Activated CD8-positive, alpha-beta memory T cell treated with anti-CD3 and anti-CD28 coated beads, Interleukin-2, amount 50 U/mL, for 4 hours (primary cell): ENCODE measurements around the gene DPY19L1.
"Not testable (repeated sequence)": the region's sequence is repeated elsewhere in the genome, so short reads cannot be mapped to it uniquely, and the experiment has no call there.

Source experiments
- DNase-seq: peaks from one replicate; pipeline ENCODE4 v3.0.0-alpha.2; 2020

DPY19L1 gene

DNA sequence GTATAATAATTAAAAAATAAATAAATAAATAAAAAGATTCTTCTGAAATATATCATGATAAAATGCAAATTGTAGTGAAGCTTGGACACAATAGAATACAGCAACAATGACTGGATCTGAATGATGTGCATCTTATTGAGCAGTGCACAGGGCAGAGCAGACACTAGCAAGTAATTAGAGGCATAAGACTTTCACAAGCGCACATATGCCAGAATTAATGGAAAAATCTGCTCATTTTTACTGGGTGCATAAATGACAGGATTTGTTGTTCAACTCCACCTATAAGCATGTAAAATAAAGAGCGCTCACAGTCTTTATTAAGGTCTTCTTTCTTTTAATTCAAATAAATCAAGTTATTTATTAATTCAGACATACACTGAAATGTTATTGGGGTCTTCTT lies 125.0 kb downstream of the DPY19L1 start:
- DNase-seq: no peak

DNA sequence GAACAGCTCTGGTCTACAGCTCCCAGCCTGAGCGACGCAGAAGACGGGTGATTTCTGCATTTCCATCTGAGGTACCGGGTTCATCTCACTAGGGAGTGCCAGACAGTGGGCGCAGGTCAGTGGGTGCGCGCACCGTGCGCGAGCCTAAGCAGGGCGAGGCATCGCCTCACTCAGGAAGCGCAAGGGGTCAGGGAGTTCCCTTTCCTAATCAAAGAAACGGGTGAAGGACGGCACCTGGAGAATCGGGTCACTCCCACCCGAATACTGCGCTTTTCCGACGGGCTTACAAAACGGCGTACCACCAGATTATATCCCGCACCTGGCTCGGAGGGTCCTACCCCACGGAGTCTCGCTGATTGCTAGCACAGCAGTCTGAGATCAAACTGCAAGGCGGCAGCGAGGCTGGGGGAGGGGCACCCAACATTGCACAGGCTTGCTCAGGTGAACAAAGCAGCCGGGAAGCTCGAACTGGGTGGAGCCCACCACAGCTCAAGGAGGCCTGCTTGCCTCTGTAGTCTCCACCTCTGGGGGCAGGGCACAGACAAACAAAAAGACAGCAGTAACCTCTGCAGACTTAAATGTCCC lies 130.9 kb downstream of the DPY19L1 start:
- DNase-seq: peak; percentile 15

DNA sequence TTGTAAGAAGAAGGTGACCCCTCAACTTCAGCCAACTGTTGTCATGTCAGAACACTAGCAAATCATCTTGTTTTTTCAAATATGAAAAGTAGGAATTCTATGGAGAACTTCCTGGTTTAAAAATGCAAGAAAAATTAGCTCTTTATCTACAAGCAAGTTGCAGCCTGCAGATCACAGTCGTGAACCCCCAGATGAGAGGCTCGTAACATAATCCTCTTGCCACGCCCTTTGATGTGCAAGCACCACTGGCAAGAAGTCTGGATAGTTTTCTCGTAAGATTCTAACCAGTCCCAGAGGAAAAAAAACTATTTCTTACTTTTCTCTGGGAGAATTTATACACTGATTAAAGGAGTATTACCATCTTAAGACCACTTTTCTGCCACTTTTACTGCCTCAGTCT lies 132.3 kb downstream of the DPY19L1 start:
- DNase-seq: no peak

DNA sequence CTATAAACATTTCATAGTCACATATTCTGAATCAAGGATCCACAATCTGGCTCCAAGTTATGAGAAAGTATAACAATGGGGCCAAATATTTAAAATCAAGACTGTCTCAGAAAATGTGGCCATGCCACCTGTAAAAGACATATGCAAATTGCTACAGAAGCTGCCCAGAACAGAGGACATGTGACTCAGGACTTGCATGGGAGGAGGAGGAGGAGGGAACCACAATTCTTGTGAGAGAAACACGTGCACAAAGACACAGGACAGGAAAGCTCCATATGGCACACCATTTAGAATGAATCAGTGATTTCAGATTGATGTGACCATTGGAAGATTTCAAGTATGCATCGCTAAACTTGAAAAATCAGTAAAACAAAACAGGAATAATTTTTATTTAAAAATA lies 133.4 kb downstream of the DPY19L1 start:
- DNase-seq: not testable (repeated sequence)

DNA sequence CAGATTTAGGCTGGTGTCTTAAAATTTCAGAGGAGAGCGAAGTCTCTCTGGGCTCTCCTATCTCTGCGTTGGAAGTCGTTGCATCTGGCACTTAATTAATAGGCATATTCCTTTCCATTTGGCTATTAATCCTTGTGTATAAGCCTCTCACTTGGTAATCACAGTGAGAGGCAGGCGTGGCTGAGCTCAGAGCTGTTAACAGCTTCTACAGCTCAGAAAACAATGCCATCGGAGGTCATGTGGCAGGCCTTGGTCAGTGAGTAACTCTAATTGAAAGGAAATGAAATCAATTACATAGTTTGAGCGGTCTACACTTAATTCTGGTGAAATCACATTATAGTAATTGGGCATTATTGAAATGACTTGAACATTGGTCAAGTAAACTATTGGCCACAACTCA lies 135.1 kb downstream of the DPY19L1 start:
- DNase-seq: no peak

DNA sequence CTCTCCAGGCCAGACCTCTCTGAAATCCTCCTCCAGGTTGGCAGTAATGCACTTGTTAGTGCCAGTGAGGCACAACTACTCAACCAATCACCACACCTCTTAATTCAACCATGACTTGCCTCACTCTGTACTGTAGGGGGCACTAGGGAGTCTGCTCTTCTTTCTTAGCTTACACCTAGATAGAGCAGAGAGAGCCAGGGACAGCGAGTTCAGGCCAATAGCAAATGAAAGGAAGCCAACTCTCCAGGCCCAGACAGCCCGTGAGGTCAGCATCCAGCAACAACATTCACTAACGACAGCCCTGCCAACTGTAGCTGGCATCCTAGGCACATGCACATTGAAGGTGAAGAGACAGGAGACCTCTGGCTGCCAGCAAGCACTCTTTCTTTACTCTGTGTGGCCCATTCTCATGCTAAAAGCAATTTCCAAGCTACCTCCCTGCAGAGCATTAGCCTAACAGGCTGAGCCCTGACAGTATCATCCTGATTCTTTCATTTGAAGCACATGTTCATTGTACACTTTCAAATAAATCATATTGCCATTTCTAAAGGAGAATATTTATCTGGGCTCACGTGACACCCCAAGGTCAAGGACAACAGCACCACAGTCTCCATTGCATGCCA lies 136.3 kb downstream of the DPY19L1 start:
- DNase-seq: no peak

DNA sequence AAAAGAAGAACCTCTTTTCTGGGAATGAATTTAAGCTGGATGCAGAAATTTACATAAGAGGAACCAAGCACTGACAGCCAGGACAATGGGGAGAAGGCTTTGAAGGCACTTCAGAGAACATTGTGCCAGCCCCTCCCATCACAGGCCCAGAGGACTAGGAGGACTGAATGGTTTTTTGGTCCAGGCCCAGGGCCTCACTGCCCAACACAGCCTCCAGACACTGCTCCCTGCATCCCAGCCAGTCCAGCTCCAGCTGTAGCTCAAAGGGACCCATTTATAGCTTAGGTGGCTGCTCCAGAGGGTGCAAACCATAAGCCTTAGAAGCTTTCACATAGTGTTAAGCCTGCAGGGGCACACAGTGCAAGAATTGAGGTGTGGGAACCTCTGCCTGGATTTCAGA lies 142.1 kb downstream of the DPY19L1 start:
- DNase-seq: no peak

DNA sequence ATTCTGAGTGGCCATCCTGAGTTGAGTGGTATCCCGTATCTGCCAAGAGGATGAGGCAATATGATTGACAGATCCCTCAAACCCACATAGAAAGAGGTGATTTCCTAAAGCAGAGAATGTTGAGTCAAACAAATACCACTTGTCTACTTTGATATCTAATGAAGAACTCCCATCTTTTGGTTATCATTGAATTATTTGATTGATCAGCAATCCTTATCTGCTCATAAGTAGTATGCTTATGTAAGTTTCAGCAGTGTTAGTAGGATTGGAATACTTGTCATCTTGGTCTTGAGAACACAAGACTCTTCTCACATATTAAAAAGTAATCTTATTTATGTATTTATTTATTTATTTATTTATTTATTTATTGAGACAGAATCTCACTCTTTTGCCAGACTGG lies 147.3 kb downstream of the DPY19L1 start:
- no peak for DNase-seq

DNA sequence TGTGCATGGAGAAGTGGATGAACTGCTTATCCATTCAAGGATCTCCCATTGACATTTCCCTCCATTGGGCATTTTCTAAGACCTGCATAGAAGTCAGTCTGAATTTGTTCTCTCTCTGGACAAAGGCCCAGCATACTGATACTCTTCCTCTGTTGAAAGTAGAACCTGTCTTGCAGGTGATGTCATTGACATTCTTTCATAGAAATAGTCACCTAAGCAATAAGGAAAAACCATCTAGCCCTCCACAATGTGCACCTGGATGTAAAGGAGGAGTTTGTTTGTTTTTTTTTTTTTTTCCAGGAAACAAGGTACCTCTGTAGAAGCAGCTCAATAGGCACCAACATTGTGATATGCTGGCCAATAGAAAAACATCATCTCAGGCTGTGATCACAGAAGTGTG lies 150.4 kb downstream of the DPY19L1 start:
- no peak for DNase-seq

DNA sequence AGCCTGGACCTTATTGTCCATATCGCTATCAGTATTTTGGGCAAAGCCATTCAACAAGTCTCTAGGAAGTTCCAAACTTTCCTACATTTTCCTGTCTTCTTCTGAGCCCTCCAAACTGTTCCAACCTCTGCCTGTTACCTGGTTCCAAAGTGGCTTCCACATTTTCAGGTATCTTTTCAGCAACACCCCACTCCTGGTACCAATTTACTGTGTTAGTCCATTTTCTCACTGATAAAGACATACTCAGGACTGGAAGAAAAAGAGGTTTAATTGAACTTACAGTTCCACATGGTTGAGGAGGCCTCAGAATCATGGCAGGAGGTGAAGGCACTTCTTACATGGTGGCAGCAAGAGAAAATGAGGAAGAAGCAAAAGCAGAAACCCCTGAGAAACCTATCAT lies 153.4 kb downstream of the DPY19L1 start:
- not testable (repeated sequence) for DNase-seq

DNA sequence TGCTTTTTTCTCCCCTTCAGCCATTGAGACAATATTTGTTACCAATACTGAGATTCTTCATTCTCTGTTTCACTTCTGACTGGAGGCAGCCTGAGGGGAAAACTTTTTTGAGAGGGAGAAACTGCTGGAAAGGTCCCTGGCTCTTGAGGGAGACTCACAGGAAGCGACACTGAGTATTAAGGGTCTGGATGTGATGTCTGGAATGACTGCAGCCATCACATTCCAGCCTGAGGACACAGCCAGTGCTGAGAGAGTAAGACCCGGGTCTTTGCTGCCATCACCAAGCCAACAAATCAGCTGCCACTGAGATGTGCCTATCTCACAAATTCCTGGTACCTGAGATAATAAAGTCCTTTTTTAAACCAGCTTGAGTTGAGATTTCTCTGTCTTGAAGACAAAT lies 157.4 kb downstream of the DPY19L1 start:
- DNase-seq: no peak

DNA sequence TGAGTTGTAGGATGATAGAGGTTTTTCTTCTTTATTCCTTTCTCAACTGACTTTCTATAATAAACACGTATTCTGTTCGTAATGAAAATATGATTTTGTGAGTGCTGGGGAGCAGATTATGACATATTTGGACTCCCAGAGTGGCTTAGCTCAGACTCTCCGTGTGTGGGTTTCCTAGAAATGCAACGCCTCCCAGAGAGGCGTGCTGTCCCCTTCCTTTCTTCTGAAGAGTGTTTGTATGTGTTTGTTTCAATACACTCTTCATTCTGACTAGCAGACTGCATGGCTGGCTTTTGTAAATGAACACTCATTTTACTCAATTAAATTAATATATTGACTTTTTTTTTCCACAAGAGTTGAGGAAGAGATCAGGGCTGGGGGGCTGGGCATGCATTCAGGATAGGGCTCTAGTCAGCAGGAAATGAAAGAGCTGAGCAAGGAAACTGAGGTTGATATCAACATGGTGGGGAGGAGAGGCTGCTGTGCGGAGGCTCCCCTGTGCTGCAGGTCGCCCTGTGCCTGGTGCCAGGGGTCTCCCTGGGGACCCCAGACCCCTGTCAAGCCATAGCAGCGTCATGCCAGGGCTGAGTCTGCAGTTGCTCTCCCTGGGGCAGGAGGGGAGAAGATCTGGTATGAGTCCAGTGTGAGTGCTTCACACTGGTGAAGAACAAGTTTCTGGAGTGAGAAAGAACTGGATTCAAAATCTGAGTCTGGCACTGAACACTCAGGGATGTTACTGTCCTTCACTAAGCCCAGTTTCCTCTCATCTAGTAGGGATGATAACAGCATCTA lies 158.1 kb downstream of the DPY19L1 start:
- DNase-seq: not testable (repeated sequence)
